SJCRH30 (cell line): ENCODE data around the gene CENPW. TPM values are rescaled to one million over a fixed set of nuclear protein-coding genes. Genes with fewer than 3 reads are reported as not detected.

ENCODE experiments used
- DNase-seq, 2 experiments: peaks; one replicate each; pipeline ENCODE4 v3.0.0-alpha.2; 2015 to 2020
- H3K27ac ChIP-seq: fragments of 250-450 bp; sonication (Bioruptor Pico); 2 replicates; pipeline ENCODE4 v1.5.1; 2020; ENCODE audit warnings: mild to moderate bottlenecking, moderate library complexity
- H3K27me3 ChIP-seq: fragments of 250-450 bp; sonication (Bioruptor Pico); 2 replicates; pipeline ENCODE4 v1.5.1; 2020; ENCODE audit warnings: mild to moderate bottlenecking, moderate library complexity
- H3K36me3 ChIP-seq: fragments of 250-450 bp; sonication (Bioruptor Pico); 2 replicates; pipeline ENCODE4 v1.5.1; 2020; ENCODE audit warnings: mild to moderate bottlenecking, moderate library complexity
- H3K4me1 ChIP-seq: fragments of 250-450 bp; sonication (Bioruptor Pico); 2 replicates; pipeline ENCODE4 v1.5.1; 2020; ENCODE audit warnings: mild to moderate bottlenecking, moderate library complexity
- H3K4me3 ChIP-seq: fragments of 250-450 bp; sonication (Bioruptor Pico); 2 replicates; pipeline ENCODE4 v1.5.1; 2020; ENCODE audit warnings: mild to moderate bottlenecking, moderate library complexity
- H3K9me3 ChIP-seq: fragments of 250-450 bp; sonication (Bioruptor Pico); replicated peaks from 2 replicates; pipeline ENCODE4 v1.5.1; 2020; ENCODE audit warnings: mild to moderate bottlenecking, moderate library complexity
- total RNA-seq: library from RNA; depleted of rRNA; stranded (reverse); fragments of >200 nt; shearing (Covaris generic); gene quantifications from 2 replicates; pipeline ENCODE4 v1.2.3, GENCODE V29; 2014

The CENPW gene
- total RNA-seq, 1 experiment from 2014 or later, result 40.2 TPM

- no peak overlapping the region for H3K4me3 ChIP-seq
- DNase-seq, result no peak
Observed at GRCh38 chr6:126388104-126388598, 48.2 kb downstream of the CENPW start.

GRCh38 chr6:126396131-126396530, 56.2 kb downstream of the CENPW start:
- DNase-seq, result peak in 1 of 2 experiments; percentile 2
- Histone ChIP-seq H3K27ac (no peak overlapping the region), H3K27me3 (no peaks in the 10 kb centered on the region), H3K4me1 (no peaks in the 10 kb centered on the region), H3K36me3 (no peaks in the 10 kb centered on the region), H3K9me3 (no peaks in the 10 kb centered on the region), H3K4me3 (no peak overlapping the region)

More at GRCh38 chr6:126388104-126388598, 48.2 kb downstream of the CENPW start:
- Histone ChIP-seq H3K4me1 (no peaks in the 10 kb centered on the region), H3K9me3 (no peaks in the 10 kb centered on the region), H3K27me3 (no peaks in the 10 kb centered on the region), H3K27ac (no peak overlapping the region), H3K36me3 (no peaks in the 10 kb centered on the region)
